Measurements from ENCODE around the gene MSI2.

Gene MSI2

GRCh38 chr17:57556320-57556719, 300.0 kb downstream of the MSI2 start:
- peak overlapping the region; percentile 96; the same call in 1 of the 2 replicates for H3K4me2 ChIP-seq (ENCODE audit: low read length)

GRCh38 chr17:57556977-57557376, 300.7 kb downstream of the MSI2 start:
- Histone ChIP-seq H3K27ac (ENCODE audit: low read depth, low read length, poor library complexity, severe bottlenecking) (peak overlapping the region; percentile 99), H3K4me1 (ENCODE audit: insufficient read depth, low read length, severe bottlenecking) (peaks cover 100% of the 10 kb centered on the region)

More at GRCh38 chr17:57556320-57556719, 300.0 kb downstream of the MSI2 start:
- Histone ChIP-seq H2AFZ (ENCODE audit: low read length) (no peak overlapping the region), H3K79me2 (ENCODE audit: insufficient read depth, low read length) (peaks cover 10% of the 10 kb centered on the region; the same call in 1 of the 2 replicates), H3K4me1 (ENCODE audit: insufficient read depth, low read length, severe bottlenecking) (peaks cover 98% of the 10 kb centered on the region), H3K27me3 (ENCODE audit: insufficient read depth, low read length) (no peaks in the 10 kb centered on the region), H3K9ac (ENCODE audit: low read length) (peak overlapping the region; percentile 59; the same call in 1 of the 2 replicates), H3K27ac (ENCODE audit: low read depth, low read length, poor library complexity, severe bottlenecking) (peak overlapping the region; percentile 99), H4K20me1 (ENCODE audit: insufficient read depth, low read length) (no peaks in the 10 kb centered on the region), H3K4me3 (ENCODE audit: low read depth, low read length, poor library complexity, severe bottlenecking) (no peak overlapping the region), H3K36me3 (ENCODE audit: insufficient read depth, low read length) (peaks cover 33% of the 10 kb centered on the region; the same call in 1 of the 2 replicates), H3K9me2 (ENCODE audit: low read depth, low read length) (no peaks in the 10 kb centered on the region), H3K9me3 (ENCODE audit: low read length) (no peaks in the 10 kb centered on the region), H3F3A (ENCODE audit: insufficient read depth, low read length) (no peaks in the 10 kb centered on the region)
- TF ChIP-seq EZH2 (IDR thresholded peaks at IDR 0.05; ENCODE audit: borderline replicate concordance, low read length) = no peak
- TF ChIP-seq CTCF (IDR thresholded peaks at IDR 0.05; ENCODE audit: low read length) = no peak

GRCh38 chr17:57557416-57557815, 301.1 kb downstream of the MSI2 start:
- peak overlapping the region; percentile 99 for H3K27ac ChIP-seq (ENCODE audit: low read depth, low read length, poor library complexity, severe bottlenecking)
- H3K79me2 ChIP-seq (ENCODE audit: insufficient read depth, low read length) = peaks cover 10% of the 10 kb centered on the region; the same call in 1 of the 2 replicates
- H3K27me3 ChIP-seq (ENCODE audit: insufficient read depth, low read length) = no peaks in the 10 kb centered on the region
- H4K20me1 ChIP-seq (ENCODE audit: insufficient read depth, low read length) = no peaks in the 10 kb centered on the region
- H3K9me3 ChIP-seq (ENCODE audit: low read length) = no peaks in the 10 kb centered on the region
- H3K4me1 ChIP-seq (ENCODE audit: insufficient read depth, low read length, severe bottlenecking) = peaks cover 96% of the 10 kb centered on the region
- no peaks in the 10 kb centered on the region for H3K9me2 ChIP-seq (ENCODE audit: low read depth, low read length)
- no peaks in the 10 kb centered on the region for H3F3A ChIP-seq (ENCODE audit: insufficient read depth, low read length)
- peak overlapping the region; percentile 59 for H3K9ac ChIP-seq (ENCODE audit: low read length)
- peak overlapping the region; percentile 96 for H3K4me2 ChIP-seq (ENCODE audit: low read length)
- H2AFZ ChIP-seq (ENCODE audit: low read length) = no peak overlapping the region
- peak overlapping the region; percentile 5 for H3K4me3 ChIP-seq (ENCODE audit: low read depth, low read length, poor library complexity, severe bottlenecking)
- H3K36me3 ChIP-seq (ENCODE audit: insufficient read depth, low read length) = peaks cover 42% of the 10 kb centered on the region; the same call in 1 of the 2 replicates
- TF ChIP-seq CTCF (IDR thresholded peaks at IDR 0.05; ENCODE audit: low read length) (no peak), EZH2 (IDR thresholded peaks at IDR 0.05; ENCODE audit: borderline replicate concordance, low read length) (no peak)

More at GRCh38 chr17:57556977-57557376, 300.7 kb downstream of the MSI2 start:
- H3K9ac ChIP-seq (ENCODE audit: low read length) = peak overlapping the region; percentile 59
- H3F3A ChIP-seq (ENCODE audit: insufficient read depth, low read length) = no peaks in the 10 kb centered on the region
- no peaks in the 10 kb centered on the region for H4K20me1 ChIP-seq (ENCODE audit: insufficient read depth, low read length)
- peak overlapping the region; percentile 5 for H3K4me3 ChIP-seq (ENCODE audit: low read depth, low read length, poor library complexity, severe bottlenecking)
- peaks cover 38% of the 10 kb centered on the region; the same call in 1 of the 2 replicates for H3K36me3 ChIP-seq (ENCODE audit: insufficient read depth, low read length)
- TF ChIP-seq CTCF (IDR thresholded peaks at IDR 0.05; ENCODE audit: low read length) (no peak), EZH2 (IDR thresholded peaks at IDR 0.05; ENCODE audit: borderline replicate concordance, low read length) (no peak)
- H3K4me2 ChIP-seq (ENCODE audit: low read length) = peak overlapping the region; percentile 96
- H3K9me3 ChIP-seq (ENCODE audit: low read length) = no peaks in the 10 kb centered on the region
- no peak overlapping the region for H2AFZ ChIP-seq (ENCODE audit: low read length)
- H3K79me2 ChIP-seq (ENCODE audit: insufficient read depth, low read length) = peaks cover 10% of the 10 kb centered on the region; the same call in 1 of the 2 replicates
- H3K9me2 ChIP-seq (ENCODE audit: low read depth, low read length) = no peaks in the 10 kb centered on the region
- no peaks in the 10 kb centered on the region for H3K27me3 ChIP-seq (ENCODE audit: insufficient read depth, low read length)
